ENCODE measurements around the gene DCAF7. TPM values are rescaled to one million over a fixed set of nuclear protein-coding genes. Genes with fewer than 3 reads are reported as not detected.

Gene DCAF7
- total RNA-seq, 1 experiment from 2014 or later = 144 TPM

GRCh38 chr17:63514974-63515373, 35.3 kb upstream of the DCAF7 start:
- ATAC-seq (no peak), DNase-seq (ENCODE audit: low read depth, low spot score) (no peak)
- H3K4me1 ChIP-seq (ENCODE audit: control insufficient read depth in 1 of 2, insufficient read depth in 2 of 2, low read length in 2 of 2) = peaks cover 13 to 18% of the 10 kb centered on the region in 2 experiments
- TF ChIP-seq YY1 (IDR thresholded peaks at IDR 0.05; ENCODE audit: extremely low read depth, insufficient replicate concordance, low read depth, low read length) (no peak), JUND (IDR thresholded peaks at IDR 0.05) (no peak), CTCF (IDR thresholded peaks at IDR 0.05 in 2 of 3, conservative IDR thresholded peaks at IDR 0.05 in 1 of 3; ENCODE audit: borderline replicate concordance in 1 of 3, insufficient read depth in 1 of 3, low read depth in 2 of 3, low read length in 2 of 3) (no peak), FOSL1 (IDR thresholded peaks at IDR 0.05; ENCODE audit: low read depth) (no peak)
- CTCF ChIA-PET = interaction anchor here (0.9 kb wide), 1 partner anchor 89 kb away, joined by 3 read pairs; no protein-coding TSS in a partner anchor
- no peaks in the 10 kb centered on the region for H3K9me2 ChIP-seq (ENCODE audit: insufficient read depth)
- H3K27me3 ChIP-seq (ENCODE audit: insufficient read depth, low read length) = peaks cover 3% of the 10 kb centered on the region
- POLR2A ChIA-PET = interaction anchor here (1.3 kb wide), 1 partner anchor 107 kb away, joined by 3 read pairs; the partner anchor contains the start of gene MAP3K3
- no peak overlapping the region for H2AFZ ChIP-seq (ENCODE audit: low read depth, low read length, poor library complexity, severe bottlenecking)
- no TSS peak for BruUV-seq (replicated peaks)
- intact Hi-C loops (cut with micrococcal nuclease) = no loop called here
- RAD21 ChIA-PET (ENCODE audit: low non-redundant PET in 1 of 2, low total read pairs in 2 of 2, uncharacterized antibody in 2 of 2, unreplicated experiment in 2 of 2) = no interaction called here
- H3K9me3 ChIP-seq (ENCODE audit: control insufficient read depth in 1 of 2, insufficient read depth in 1 of 2, low read depth in 1 of 2, low read length in 2 of 2) = no peaks in the 10 kb centered on the region
- no peak overlapping the region for H3K27ac ChIP-seq (ENCODE audit: low read depth, low read length)
- H3K4me3 ChIP-seq (replicated peaks in 1 of 2; ENCODE audit: low read depth in 1 of 2, low read length in 2 of 2) = no peak overlapping the region
- H3K79me2 ChIP-seq (ENCODE audit: insufficient read depth, low read length) = no peaks in the 10 kb centered on the region
- H3K36me3 ChIP-seq (ENCODE audit: control insufficient read depth in 1 of 2, insufficient read depth in 2 of 2, low read length in 2 of 2) = no peaks in the 10 kb centered on the region
- H3K4me2 ChIP-seq (ENCODE audit: low read length) = no peak overlapping the region
- no peaks in the 10 kb centered on the region for H4K20me1 ChIP-seq (ENCODE audit: insufficient read depth)
- H3K9ac ChIP-seq (ENCODE audit: low read length) = no peak overlapping the region

- H3K4me2 ChIP-seq (ENCODE audit: low read length) = no peak overlapping the region
- H3K79me2 ChIP-seq (ENCODE audit: insufficient read depth, low read length) = no peaks in the 10 kb centered on the region
- H3K36me3 ChIP-seq (ENCODE audit: control insufficient read depth in 1 of 2, insufficient read depth in 2 of 2, low read length in 2 of 2) = no peaks in the 10 kb centered on the region
- TF ChIP-seq EZH2 (IDR thresholded peaks at IDR 0.05) = no peak
- no peak for TF ChIP-seq TCF7L2 (IDR thresholded peaks at IDR 0.05; ENCODE audit: borderline replicate concordance, extremely low read depth, insufficient read depth, insufficient read length)
- TF ChIP-seq ZFX (IDR thresholded peaks at IDR 0.05) = no peak
- no peak for TF ChIP-seq CBX3 (IDR thresholded peaks at IDR 0.05; ENCODE audit: low read depth)
- TF ChIP-seq CTCF (IDR thresholded peaks at IDR 0.05 in 2 of 3, conservative IDR thresholded peaks at IDR 0.05 in 1 of 3; ENCODE audit: borderline replicate concordance in 1 of 3, insufficient read depth in 1 of 3, low read depth in 2 of 3, low read length in 2 of 3) = no peak
- TF ChIP-seq POLR2A (IDR thresholded peaks at IDR 0.05; ENCODE audit: borderline replicate concordance, extremely low read depth, insufficient read depth, insufficient read length) = no peak
- TF ChIP-seq YY1 (IDR thresholded peaks at IDR 0.05; ENCODE audit: extremely low read depth, insufficient replicate concordance, low read depth, low read length) = no peak
- no peak for TF ChIP-seq SP1 (IDR thresholded peaks at IDR 0.05; ENCODE audit: low read depth)
- TF ChIP-seq SIN3A (IDR thresholded peaks at IDR 0.05; ENCODE audit: low read depth) = no peak
- no peak overlapping the region for H2AFZ ChIP-seq (ENCODE audit: low read depth, low read length, poor library complexity, severe bottlenecking)
- BruUV-seq (replicated peaks) = no TSS peak
- ChIA-PET RAD21 (ENCODE audit: low non-redundant PET in 1 of 2, low total read pairs in 2 of 2, uncharacterized antibody in 2 of 2, unreplicated experiment in 2 of 2) (no interaction called here), CTCF (interaction anchor here (0.9 kb wide), 1 partner anchor 90 kb away, joined by 3 read pairs; no protein-coding TSS in a partner anchor), POLR2A (interaction anchor here (1.3 kb wide), 1 partner anchor 107 kb away, joined by 3 read pairs; the partner anchor contains the start of gene MAP3K3)
- no peaks in the 10 kb centered on the region for H3K9me2 ChIP-seq (ENCODE audit: insufficient read depth)
- peaks cover 14 to 21% of the 10 kb centered on the region in 2 experiments for H3K4me1 ChIP-seq (ENCODE audit: control insufficient read depth in 1 of 2, insufficient read depth in 2 of 2, low read length in 2 of 2)
- no peak overlapping the region for H3K9ac ChIP-seq (ENCODE audit: low read length)
- intact Hi-C loops (cut with micrococcal nuclease) = no loop called here
- H3K27ac ChIP-seq (ENCODE audit: low read depth, low read length) = no peak overlapping the region
- H3K27me3 ChIP-seq (ENCODE audit: insufficient read depth, low read length) = peaks cover 3% of the 10 kb centered on the region
- H3K4me3 ChIP-seq (replicated peaks in 1 of 2; ENCODE audit: low read depth in 1 of 2, low read length in 2 of 2) = no peak overlapping the region
- ATAC-seq (no peak), DNase-seq (ENCODE audit: low read depth, low spot score) (no peak)
- H3K9me3 ChIP-seq (ENCODE audit: control insufficient read depth in 1 of 2, insufficient read depth in 1 of 2, low read depth in 1 of 2, low read length in 2 of 2) = no peaks in the 10 kb centered on the region
- H4K20me1 ChIP-seq (ENCODE audit: insufficient read depth) = no peaks in the 10 kb centered on the region
Measured at GRCh38 chr17:63515426-63515825, 34.9 kb upstream of the DCAF7 start.
